NB4 (cell line): Measurements from ENCODE around the gene ZSCAN22.

Experiments
- MYC ChIP-seq: IDR thresholded peaks from 2 replicates; pipeline ENCODE4 v1.6.1; 2011; ENCODE audit warnings: low read depth, low read length
- POLR2A ChIP-seq: IDR thresholded peaks from 2 replicates; pipeline ENCODE4 v1.6.1; 2011; ENCODE audit warnings: mild to moderate bottlenecking; ENCODE audit not compliant: insufficient read length; ENCODE audit errors: extremely low read depth
- TF ChIP-seq, protein P1 (sequence below): IDR thresholded peaks from one replicate; pipeline ENCODE4 v1.5.1; 2012; ENCODE audit warnings: low read depth, low read length
- TF ChIP-seq, protein P2 (sequence below): IDR thresholded peaks from 2 replicates; pipeline ENCODE4 v1.6.1; 2011; ENCODE audit warnings: low read depth, low read length

- TF ChIP-seq, protein P1, sequence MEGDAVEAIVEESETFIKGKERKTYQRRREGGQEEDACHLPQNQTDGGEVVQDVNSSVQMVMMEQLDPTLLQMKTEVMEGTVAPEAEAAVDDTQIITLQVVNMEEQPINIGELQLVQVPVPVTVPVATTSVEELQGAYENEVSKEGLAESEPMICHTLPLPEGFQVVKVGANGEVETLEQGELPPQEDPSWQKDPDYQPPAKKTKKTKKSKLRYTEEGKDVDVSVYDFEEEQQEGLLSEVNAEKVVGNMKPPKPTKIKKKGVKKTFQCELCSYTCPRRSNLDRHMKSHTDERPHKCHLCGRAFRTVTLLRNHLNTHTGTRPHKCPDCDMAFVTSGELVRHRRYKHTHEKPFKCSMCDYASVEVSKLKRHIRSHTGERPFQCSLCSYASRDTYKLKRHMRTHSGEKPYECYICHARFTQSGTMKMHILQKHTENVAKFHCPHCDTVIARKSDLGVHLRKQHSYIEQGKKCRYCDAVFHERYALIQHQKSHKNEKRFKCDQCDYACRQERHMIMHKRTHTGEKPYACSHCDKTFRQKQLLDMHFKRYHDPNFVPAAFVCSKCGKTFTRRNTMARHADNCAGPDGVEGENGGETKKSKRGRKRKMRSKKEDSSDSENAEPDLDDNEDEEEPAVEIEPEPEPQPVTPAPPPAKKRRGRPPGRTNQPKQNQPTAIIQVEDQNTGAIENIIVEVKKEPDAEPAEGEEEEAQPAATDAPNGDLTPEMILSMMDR, result no peak
- TF ChIP-seq POLR2A (no peak), MYC (0 out of 2 replicates have a peak, but pooled peaks have one; percentile 12)
- TF ChIP-seq, protein P2, sequence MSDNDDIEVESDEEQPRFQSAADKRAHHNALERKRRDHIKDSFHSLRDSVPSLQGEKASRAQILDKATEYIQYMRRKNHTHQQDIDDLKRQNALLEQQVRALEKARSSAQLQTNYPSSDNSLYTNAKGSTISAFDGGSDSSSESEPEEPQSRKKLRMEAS, result no peak
Measured at GRCh38 chr19:58387338-58388174, 60.8 kb downstream of the ZSCAN22 start.
